ENCODE measurements around the gene SLC39A1.
A peak's percentile ranks its signal among the peaks of the same experiment; 100 is the strongest.
"Not testable (repeated sequence)": the region's sequence is repeated elsewhere in the genome, so short reads cannot be mapped to it uniquely, and the experiment has no call there.

SLC39A1 gene

DNA sequence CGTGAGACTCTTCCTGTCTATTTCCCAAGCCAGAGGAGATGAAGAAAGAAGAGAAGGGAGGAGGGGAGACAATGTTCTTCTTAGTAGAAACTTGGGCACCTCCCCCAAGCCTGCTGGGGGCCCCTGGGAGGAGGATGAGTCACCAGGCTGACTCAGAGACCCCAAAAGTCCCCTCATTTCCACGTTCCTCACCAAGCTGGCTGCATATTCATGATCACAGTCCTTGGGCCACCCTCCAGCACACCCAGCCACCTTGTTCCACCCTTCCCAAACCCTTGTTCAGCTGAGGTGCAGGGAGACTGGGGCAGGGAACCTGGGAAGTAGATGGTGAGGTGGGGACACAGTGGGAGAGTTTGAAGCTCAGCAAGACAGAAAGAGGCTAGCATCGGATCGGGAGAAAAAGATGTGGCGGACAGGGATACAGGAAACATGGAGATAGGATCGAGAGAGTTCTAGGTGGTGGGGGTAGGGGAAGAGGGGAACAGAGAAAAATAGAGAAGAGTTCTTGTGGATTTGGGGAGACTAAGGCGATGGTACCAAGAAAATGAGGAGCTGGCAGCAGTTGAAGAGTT lies 22.1 kb upstream of the SLC39A1 start:
- no peaks in the 10 kb centered on the region for H3K9me3 Mint-ChIP-seq
- no peaks in the 10 kb centered on the region for H3K36me3 Mint-ChIP-seq (ENCODE audit: low read depth)
- H3K4me3 Mint-ChIP-seq = peak overlapping the region; percentile 25
- no peak overlapping the region for H3K27ac Mint-ChIP-seq
- H3K4me1 Mint-ChIP-seq (ENCODE audit: low read depth) = peaks cover 23% of the 10 kb centered on the region
- peak; percentile 42 for DNase-seq (ENCODE audit: low spot score)
- H3K27me3 Mint-ChIP-seq (ENCODE audit: low read depth) = no peaks in the 10 kb centered on the region

DNA sequence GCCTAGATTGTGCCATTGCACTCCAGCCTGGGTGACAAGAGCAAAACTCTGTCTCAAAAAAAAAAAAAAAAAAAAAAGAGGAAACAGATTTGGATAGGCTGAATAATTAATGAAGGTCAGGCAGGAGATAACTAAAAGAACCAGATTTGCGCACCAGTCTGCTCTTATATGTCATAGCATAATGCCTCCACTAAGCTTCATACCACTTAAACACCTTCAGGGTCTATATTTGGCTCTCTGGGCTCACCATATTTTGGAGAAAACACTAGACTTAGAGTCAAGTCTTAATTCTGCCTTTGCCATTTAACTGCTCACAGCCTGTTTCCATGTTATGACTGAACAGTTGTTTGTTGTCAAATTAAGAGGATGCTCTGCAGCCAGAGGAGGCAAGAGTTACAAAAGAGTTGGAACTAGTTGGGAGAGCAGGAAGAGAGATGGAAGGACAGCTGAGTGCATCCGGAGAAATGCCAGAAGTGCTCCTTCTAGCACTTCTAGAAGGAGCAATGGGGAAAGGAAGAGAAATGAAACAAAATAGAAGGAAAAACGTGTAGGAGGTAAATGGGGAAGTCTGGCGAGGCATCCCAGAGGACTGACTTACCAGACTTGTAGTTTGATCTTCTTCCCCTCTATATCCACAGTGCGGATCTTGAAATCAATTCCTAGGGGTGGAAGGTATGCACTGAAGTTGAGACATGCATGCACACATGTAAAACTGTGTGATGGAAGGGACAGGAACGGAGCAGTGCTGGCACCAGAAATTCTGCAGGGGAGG lies 21.0 kb upstream of the SLC39A1 start:
- Mint-ChIP-seq H3K9me3 (no peaks in the 10 kb centered on the region), H3K27ac (peak overlapping the region; percentile 38), H3K4me1 (ENCODE audit: low read depth) (peaks cover 18% of the 10 kb centered on the region), H3K36me3 (ENCODE audit: low read depth) (no peaks in the 10 kb centered on the region), H3K4me3 (no peak overlapping the region), H3K27me3 (ENCODE audit: low read depth) (no peaks in the 10 kb centered on the region)
- DNase-seq (ENCODE audit: low spot score) = no peak

DNA sequence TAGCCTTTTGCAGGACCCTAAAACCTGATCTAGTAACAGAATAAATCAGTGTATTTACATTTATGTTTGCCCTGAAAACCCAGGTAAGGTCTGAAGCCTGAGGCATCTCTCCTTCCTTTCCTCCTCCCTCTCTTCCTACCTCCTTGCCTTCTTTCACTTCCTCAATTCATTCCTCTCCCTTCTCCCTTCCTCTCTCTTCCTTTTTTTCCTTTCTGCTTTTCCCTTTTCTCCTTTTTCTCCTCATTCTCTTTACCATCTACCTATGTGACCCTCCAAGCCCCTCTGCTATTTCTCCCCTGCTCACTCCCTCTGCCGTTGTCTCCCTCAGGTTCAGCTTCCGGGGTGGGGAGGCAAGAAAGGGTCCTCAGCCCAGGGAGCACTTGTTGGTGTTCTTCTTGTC lies 18.4 kb upstream of the SLC39A1 start:
- not testable (repeated sequence) for DNase-seq (ENCODE audit: low spot score); H3K27me3 Mint-ChIP-seq (ENCODE audit: low read depth); H3K4me3 Mint-ChIP-seq; H3K36me3 Mint-ChIP-seq (ENCODE audit: low read depth); H3K27ac Mint-ChIP-seq; H3K9me3 Mint-ChIP-seq
- peaks cover 22% of the 10 kb centered on the region for H3K4me1 Mint-ChIP-seq (ENCODE audit: low read depth)

DNA sequence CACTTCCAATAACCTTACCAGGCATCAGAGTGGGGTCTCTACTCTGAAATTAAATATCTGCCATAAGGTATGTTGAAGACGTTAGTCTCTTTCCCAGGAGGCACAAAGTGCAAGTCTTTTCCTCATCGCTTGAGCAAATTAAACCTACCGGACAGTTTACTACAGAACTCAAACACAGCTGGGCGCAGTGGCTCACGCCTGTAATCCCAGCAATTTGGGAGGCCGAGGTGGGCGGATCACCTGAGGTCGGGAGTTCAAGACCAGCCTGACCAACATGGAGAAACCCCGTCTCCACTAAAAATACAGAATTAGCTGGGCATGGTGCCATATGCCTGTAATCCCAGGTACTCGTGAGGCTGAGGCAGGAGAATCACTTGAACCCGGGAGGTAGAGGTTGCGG lies 15.8 kb upstream of the SLC39A1 start:
- not testable (repeated sequence) for H3K9me3 Mint-ChIP-seq; DNase-seq (ENCODE audit: low spot score); H3K27me3 Mint-ChIP-seq (ENCODE audit: low read depth); H3K27ac Mint-ChIP-seq
- H3K4me3 Mint-ChIP-seq = peak overlapping the region; percentile 96
- H3K36me3 Mint-ChIP-seq (ENCODE audit: low read depth) = peaks cover 27% of the 10 kb centered on the region
- H3K4me1 Mint-ChIP-seq (ENCODE audit: low read depth) = peaks cover 28% of the 10 kb centered on the region

DNA sequence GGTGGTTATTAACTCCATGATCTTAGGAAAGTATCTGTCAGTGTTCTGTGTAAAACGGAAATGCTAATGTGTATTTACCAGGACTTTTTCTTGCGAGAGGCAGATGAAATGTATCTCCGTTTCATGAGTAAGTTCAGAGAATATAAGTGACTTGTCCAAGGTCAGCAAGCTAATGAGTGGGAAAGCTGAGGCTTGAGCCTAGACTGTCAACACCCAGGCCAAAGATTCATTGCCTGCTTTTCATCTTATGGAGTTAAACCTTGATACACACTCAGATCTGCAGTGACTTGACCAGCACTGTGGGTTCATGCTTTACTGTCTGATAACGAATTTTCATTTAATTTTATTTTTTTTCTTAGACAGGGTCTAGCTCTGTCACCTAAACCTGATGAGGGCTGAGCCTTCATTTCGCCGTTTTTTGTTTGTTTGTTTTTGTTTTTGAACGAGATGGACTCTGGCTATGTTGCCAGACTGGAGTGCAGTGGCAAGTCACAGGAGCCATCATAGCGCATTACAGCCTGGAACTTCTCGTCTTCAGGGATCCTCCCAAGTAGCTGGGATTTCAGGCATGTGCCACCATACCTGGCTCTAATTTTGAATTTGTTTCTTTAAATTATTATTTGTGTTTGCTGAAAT lies 15.1 kb upstream of the SLC39A1 start:
- peaks cover 29% of the 10 kb centered on the region for H3K4me1 Mint-ChIP-seq (ENCODE audit: low read depth)

DNA sequence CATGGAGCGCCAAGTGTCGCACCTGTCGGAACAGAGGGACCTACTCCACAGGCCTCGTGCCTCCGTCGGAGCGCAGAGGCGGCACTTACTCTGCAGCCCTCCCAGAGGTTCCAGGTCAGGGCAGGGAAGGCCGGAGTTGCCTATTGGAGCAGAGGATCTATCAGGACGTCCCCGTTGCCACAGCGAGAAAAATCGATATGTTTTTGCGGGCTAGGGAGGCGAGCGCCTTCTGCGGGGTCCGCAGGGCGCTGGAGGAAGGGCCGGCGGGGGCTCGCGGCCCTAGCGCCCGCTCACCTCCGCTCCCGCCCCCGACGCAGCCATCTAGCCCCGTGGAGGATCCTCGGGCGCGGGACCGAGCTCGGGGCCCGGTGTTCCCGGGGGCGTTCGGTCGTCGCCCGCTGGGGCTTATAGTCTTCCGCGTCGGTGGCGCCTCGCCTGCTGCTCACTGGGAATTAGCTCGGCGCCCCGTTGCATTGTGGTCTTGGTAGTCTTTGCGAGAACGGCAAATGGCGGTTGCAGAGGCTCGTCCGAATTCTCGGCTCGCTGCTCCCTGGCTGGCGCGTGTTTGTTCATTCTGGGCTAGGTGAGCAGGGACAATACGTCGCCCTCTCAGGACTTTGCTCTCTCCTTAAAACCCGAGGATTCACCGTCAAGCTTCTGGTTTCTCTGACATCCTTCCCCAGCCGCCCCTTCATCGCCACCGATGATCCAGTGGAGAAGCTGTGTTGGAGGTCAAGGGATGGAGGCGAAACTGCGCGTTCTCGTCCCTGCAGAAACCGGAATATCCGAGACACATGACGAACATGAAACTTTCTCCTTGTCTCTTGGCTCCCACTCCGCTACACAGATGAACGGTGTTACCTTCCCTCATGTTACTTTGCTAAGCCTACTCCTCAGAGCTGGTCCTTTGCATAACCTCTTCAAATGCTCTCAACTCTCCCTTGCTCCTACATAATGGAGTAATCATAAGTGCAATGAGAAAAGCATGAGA lies 14.2 kb upstream of the SLC39A1 start, which contains the start of gene JTB:
Gene JTB, minus strand, starts transcription at position 425 of the 991 bp plus-strand sequence. Its CDS starts 422 bp downstream, at position 3.
- H3K36me3 Mint-ChIP-seq (ENCODE audit: low read depth) = peaks cover 36% of the 10 kb centered on the region
- peak; percentile 86 for DNase-seq (ENCODE audit: low spot score)

More for the DNA sequence above, 15.1 kb upstream of the SLC39A1 start:
- H3K4me3 Mint-ChIP-seq = peak overlapping the region; percentile 96
- H3K36me3 Mint-ChIP-seq (ENCODE audit: low read depth) = peaks cover 33% of the 10 kb centered on the region
- H3K9me3 Mint-ChIP-seq = no peaks in the 10 kb centered on the region
- peak overlapping the region; percentile 86 for H3K27ac Mint-ChIP-seq
- H3K27me3 Mint-ChIP-seq (ENCODE audit: low read depth) = no peaks in the 10 kb centered on the region
- no peak for DNase-seq (ENCODE audit: low spot score)

DNA sequence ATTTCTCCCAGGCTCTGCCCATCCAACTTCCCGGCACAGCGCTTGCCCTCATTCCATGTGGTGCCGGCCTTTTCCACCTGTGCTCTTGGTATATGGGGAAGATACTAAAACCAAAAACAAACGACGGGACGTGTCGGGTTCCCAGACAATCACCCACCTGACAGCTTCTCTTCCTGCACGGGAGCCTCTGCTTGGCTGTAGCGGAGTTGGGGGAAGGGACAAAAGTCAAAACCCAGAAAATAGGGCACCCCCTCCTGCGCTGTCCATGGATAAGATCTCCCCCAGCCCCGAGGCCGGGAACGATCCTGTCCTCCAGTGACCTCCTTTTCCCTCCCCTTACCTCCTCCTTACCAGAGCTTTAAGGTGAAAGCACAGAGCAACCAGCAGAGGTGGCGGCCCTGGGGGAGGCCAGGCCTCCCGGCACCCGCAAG lies 13.5 kb upstream of the SLC39A1 start:
- H3K27me3 Mint-ChIP-seq (ENCODE audit: low read depth) = no peaks in the 10 kb centered on the region
- DNase-seq (ENCODE audit: low spot score) = no peak
- peaks cover 43% of the 10 kb centered on the region for H3K36me3 Mint-ChIP-seq (ENCODE audit: low read depth)
- H3K4me1 Mint-ChIP-seq (ENCODE audit: low read depth) = peaks cover 39% of the 10 kb centered on the region
- peak overlapping the region; percentile 95 for H3K27ac Mint-ChIP-seq
- H3K4me3 Mint-ChIP-seq = peak overlapping the region; percentile 95
- no peaks in the 10 kb centered on the region for H3K9me3 Mint-ChIP-seq

More for the DNA sequence above, 14.2 kb upstream of the SLC39A1 start, which contains the start of gene JTB:
- Mint-ChIP-seq H3K4me3 (peak within 1 kb of the TSS; percentile 96), H3K27me3 (ENCODE audit: low read depth) (no peaks in the 10 kb centered on the region), H3K27ac (peak within 1 kb of the TSS; percentile 95), H3K4me1 (ENCODE audit: low read depth) (peaks cover 32% of the 10 kb centered on the region), H3K9me3 (no peaks in the 10 kb centered on the region)

DNA sequence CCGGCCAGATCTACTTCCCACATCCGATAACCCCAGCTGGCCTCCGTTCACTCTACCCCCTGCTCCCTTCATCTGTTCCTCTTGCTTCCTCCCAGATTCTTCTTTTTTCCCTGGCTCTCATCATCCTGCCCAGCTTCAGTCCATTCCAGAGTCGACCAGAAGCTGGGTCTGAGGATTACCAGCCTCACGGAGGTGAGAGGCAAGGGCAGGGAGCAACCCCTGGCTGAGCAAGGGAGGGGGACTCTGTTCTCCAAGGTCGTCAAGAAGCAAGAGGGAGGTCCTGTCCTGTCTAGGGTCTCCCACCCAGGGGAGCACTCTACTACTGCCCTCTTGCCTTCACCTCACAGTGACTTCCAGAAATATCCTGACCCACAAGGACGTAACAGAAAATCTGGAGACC lies 10.2 kb upstream of the SLC39A1 start:
- DNase-seq (ENCODE audit: low spot score) = no peak
- Mint-ChIP-seq H3K4me3 (no peak overlapping the region), H3K9me3 (no peaks in the 10 kb centered on the region), H3K27ac (no peak overlapping the region), H3K27me3 (ENCODE audit: low read depth) (no peaks in the 10 kb centered on the region), H3K4me1 (ENCODE audit: low read depth) (peaks cover 46% of the 10 kb centered on the region), H3K36me3 (ENCODE audit: low read depth) (peaks cover 43% of the 10 kb centered on the region)

DNA sequence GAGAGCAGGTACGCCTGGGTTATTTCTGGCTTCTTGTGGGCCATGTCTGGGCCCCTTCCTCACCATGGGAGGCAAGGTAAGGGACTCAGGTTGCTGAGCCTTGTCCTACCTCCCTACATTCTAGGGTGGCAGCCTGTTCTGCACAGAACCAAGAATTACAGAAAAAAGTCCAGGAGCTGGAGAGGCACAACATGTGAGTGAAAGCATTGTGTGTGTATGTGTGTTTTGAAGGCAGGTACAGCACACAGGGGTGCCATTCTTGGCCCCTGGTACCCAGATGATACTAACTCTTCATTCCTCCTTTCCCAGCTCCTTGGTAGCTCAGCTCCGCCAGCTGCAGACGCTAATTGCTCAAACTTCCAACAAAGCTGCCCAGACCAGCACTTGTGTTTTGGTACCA lies 9.7 kb upstream of the SLC39A1 start:
- H3K4me3 Mint-ChIP-seq = no peak overlapping the region

DNA sequence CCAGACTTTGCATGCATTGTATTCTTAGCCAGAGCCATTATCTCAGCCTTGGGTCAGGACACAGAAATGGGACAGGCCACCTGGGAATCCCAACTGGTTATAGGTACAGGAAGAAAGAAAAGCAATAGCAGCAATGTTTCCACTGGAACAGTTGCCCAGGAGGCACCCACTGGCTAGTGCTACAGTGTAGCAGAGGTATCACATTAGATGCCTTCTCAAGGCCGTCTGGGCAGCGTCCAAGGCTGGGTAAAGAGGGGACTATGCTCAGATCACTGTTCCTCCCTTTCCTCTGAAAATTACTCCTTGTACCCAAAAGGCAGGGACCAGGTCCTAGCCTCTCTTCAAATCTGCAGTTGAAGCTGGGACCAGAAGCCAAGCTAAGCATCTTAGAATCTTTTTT lies 7.0 kb upstream of the SLC39A1 start:
- peak overlapping the region; percentile 20 for H3K27ac Mint-ChIP-seq
- H3K9me3 Mint-ChIP-seq = no peaks in the 10 kb centered on the region
- DNase-seq (ENCODE audit: low spot score) = no peak
- no peak overlapping the region for H3K4me3 Mint-ChIP-seq
- H3K27me3 Mint-ChIP-seq (ENCODE audit: low read depth) = no peaks in the 10 kb centered on the region
- peaks cover 32% of the 10 kb centered on the region for H3K36me3 Mint-ChIP-seq (ENCODE audit: low read depth)
- H3K4me1 Mint-ChIP-seq (ENCODE audit: low read depth) = peaks cover 52% of the 10 kb centered on the region

More for the DNA sequence above, 9.7 kb upstream of the SLC39A1 start:
- Mint-ChIP-seq H3K9me3 (no peaks in the 10 kb centered on the region), H3K4me1 (ENCODE audit: low read depth) (peaks cover 48% of the 10 kb centered on the region), H3K27ac (no peak overlapping the region), H3K27me3 (ENCODE audit: low read depth) (no peaks in the 10 kb centered on the region), H3K36me3 (ENCODE audit: low read depth) (peaks cover 43% of the 10 kb centered on the region)
- no peak for DNase-seq (ENCODE audit: low spot score)

DNA sequence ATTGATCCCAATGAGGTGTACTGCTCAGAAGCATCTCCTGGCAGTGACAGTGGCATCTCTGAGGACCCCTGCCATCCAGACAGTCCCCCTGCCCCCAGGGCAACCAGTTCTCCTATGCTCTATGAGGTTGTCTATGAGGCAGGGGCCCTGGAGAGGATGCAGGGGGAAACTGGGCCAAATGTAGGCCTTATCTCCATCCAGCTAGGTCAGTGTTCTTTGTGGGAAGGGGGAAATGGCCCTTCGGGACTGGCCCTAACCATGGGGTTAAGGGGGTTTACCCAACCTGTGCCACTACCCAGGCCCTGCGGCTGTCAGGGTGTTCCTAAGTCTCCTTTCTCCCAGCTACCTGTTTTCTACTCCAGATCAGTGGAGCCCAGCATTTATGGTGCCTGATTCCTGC lies 5.6 kb upstream of the SLC39A1 start:
- H3K27ac Mint-ChIP-seq = peak overlapping the region; percentile 65
- H3K36me3 Mint-ChIP-seq (ENCODE audit: low read depth) = peaks cover 22% of the 10 kb centered on the region
- no peaks in the 10 kb centered on the region for H3K27me3 Mint-ChIP-seq (ENCODE audit: low read depth)
- peak overlapping the region; percentile 90 for H3K4me3 Mint-ChIP-seq
- no peak for DNase-seq (ENCODE audit: low spot score)
- peaks cover 48% of the 10 kb centered on the region for H3K4me1 Mint-ChIP-seq (ENCODE audit: low read depth)
- no peaks in the 10 kb centered on the region for H3K9me3 Mint-ChIP-seq

DNA sequence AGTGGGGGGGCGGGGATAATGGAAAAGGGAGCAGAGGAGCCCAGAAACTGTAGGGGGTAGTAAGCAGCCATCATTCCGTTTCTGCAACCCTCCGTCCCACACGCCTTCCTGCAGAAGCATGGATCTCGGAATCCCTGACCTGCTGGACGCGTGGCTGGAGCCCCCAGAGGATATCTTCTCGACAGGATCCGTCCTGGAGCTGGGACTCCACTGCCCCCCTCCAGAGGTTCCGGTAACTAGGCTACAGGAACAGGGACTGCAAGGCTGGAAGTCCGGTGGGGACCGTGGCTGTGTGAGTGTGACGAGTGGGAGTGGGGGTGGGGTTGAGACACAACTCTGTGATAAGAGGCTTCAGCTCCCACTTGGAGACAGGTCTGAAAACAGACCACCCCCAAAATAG lies 5.1 kb upstream of the SLC39A1 start:
- Mint-ChIP-seq H3K27ac (peak overlapping the region; percentile 88), H3K36me3 (ENCODE audit: low read depth) (peaks cover 19% of the 10 kb centered on the region), H3K4me1 (ENCODE audit: low read depth) (peaks cover 52% of the 10 kb centered on the region), H3K4me3 (peak overlapping the region; percentile 90), H3K27me3 (ENCODE audit: low read depth) (no peaks in the 10 kb centered on the region), H3K9me3 (no peaks in the 10 kb centered on the region)
- DNase-seq (ENCODE audit: low spot score) = no peak

DNA sequence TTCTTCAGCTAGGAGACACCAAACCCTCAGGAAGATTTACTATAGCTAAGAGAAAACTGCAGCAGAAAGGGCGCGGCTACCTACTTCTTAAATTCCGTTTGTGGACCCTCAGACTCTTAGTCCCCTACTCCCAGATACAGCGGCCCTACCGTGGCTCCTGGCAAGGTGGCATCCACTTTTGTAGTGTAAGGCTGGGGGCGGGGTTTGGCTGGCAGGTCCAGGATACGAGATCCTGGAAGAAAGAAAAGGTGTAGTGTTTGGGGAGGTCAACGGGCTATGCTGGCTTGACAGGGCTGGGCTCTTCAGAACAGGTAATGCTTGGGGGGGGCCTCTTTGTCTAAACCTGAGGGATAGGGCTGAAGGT lies 4.6 kb upstream of the SLC39A1 start:
- H3K4me3 Mint-ChIP-seq = peak overlapping the region; percentile 90
- no peak for DNase-seq (ENCODE audit: low spot score)
- peaks cover 18% of the 10 kb centered on the region for H3K36me3 Mint-ChIP-seq (ENCODE audit: low read depth)
- H3K4me1 Mint-ChIP-seq (ENCODE audit: low read depth) = peaks cover 52% of the 10 kb centered on the region
- H3K9me3 Mint-ChIP-seq = no peaks in the 10 kb centered on the region
- H3K27me3 Mint-ChIP-seq (ENCODE audit: low read depth) = no peaks in the 10 kb centered on the region
- H3K27ac Mint-ChIP-seq = peak overlapping the region; percentile 88
